Measurements from ENCODE around the gene MKLN1.
A peak's percentile ranks its signal among the peaks of the same experiment; 100 is the strongest.
"Not testable (repeated sequence)": the region's sequence is repeated elsewhere in the genome, so short reads cannot be mapped to it uniquely, and the experiment has no call there.

MKLN1 gene

GRCh38 chr7:131401194-131401593 is 73.5 kb downstream of the MKLN1 start:
- DNase-seq (ENCODE audit: low spot score): no peak

GRCh38 chr7:131403322-131403721 is 75.6 kb downstream of the MKLN1 start:
- DNase-seq (ENCODE audit: low spot score): no peak

GRCh38 chr7:131404226-131404911 is 76.7 kb downstream of the MKLN1 start:
- DNase-seq (ENCODE audit: low spot score): no peak

- no peak for DNase-seq (ENCODE audit: low spot score)
Measured at GRCh38 chr7:131409129-131409766, 81.6 kb downstream of the MKLN1 start.

- DNase-seq (ENCODE audit: low spot score): no peak
Measured at GRCh38 chr7:131412031-131412430, 84.4 kb downstream of the MKLN1 start.

GRCh38 chr7:131413711-131414110 is 86.0 kb downstream of the MKLN1 start:
- DNase-seq (ENCODE audit: low spot score): no peak

- peak; percentile 70 for DNase-seq (ENCODE audit: low spot score)
Measured at GRCh38 chr7:131424219-131424822, 96.6 kb downstream of the MKLN1 start.

- peak; percentile 86 for DNase-seq (ENCODE audit: low spot score)
Measured at GRCh38 chr7:131425992-131426391, 98.3 kb downstream of the MKLN1 start.

- DNase-seq (ENCODE audit: low spot score): not testable (repeated sequence)
Measured at GRCh38 chr7:131430826-131431225, 103.2 kb downstream of the MKLN1 start.

GRCh38 chr7:131431289-131431688 is 103.6 kb downstream of the MKLN1 start:
- peak; percentile 86 for DNase-seq (ENCODE audit: low spot score)

GRCh38 chr7:131431756-131432155 is 104.1 kb downstream of the MKLN1 start:
- no peak for DNase-seq (ENCODE audit: low spot score)

GRCh38 chr7:131436384-131436783 is 108.7 kb downstream of the MKLN1 start:
- no peak for DNase-seq (ENCODE audit: low spot score)

GRCh38 chr7:131438969-131439368 is 111.3 kb downstream of the MKLN1 start:
- DNase-seq (ENCODE audit: low spot score): no peak

GRCh38 chr7:131443496-131443895 is 115.8 kb downstream of the MKLN1 start:
- no peak for DNase-seq (ENCODE audit: low spot score)

GRCh38 chr7:131444683-131445082 is 117.0 kb downstream of the MKLN1 start:
- DNase-seq (ENCODE audit: low spot score): no peak

- DNase-seq (ENCODE audit: low spot score): no peak
Measured at GRCh38 chr7:131449373-131449902, 121.8 kb downstream of the MKLN1 start.

GRCh38 chr7:131454498-131454897 is 126.8 kb downstream of the MKLN1 start:
- no peak for DNase-seq (ENCODE audit: low spot score)

GRCh38 chr7:131455001-131455400 is 127.3 kb downstream of the MKLN1 start:
- DNase-seq (ENCODE audit: low spot score): no peak

GRCh38 chr7:131455546-131455945 is 127.9 kb downstream of the MKLN1 start:
- DNase-seq (ENCODE audit: low spot score): no peak

- DNase-seq (ENCODE audit: low spot score): no peak
Measured at GRCh38 chr7:131456338-131456737, 128.7 kb downstream of the MKLN1 start.

GRCh38 chr7:131459256-131459655 is 131.6 kb downstream of the MKLN1 start:
- DNase-seq (ENCODE audit: low spot score): no peak

- DNase-seq (ENCODE audit: low spot score): no peak
Measured at GRCh38 chr7:131462059-131462458, 134.4 kb downstream of the MKLN1 start.

GRCh38 chr7:131462715-131463114 is 135.0 kb downstream of the MKLN1 start:
- DNase-seq (ENCODE audit: low spot score): not testable (repeated sequence)
